Measurements from ENCODE around the gene MBD3L5.
"Not testable (repeated sequence)": the region's sequence is repeated elsewhere in the genome, so short reads cannot be mapped to it uniquely, and the experiment has no call there.

The MBD3L5 gene

GRCh38 chr19:7063339-7063738 lies 33.0 kb downstream of the MBD3L5 start:
- TF ChIP-seq CTCF (conservative IDR thresholded peaks at IDR 0.05; ENCODE audit: low read depth, low read length) = no peak
- no peak for DNase-seq (ENCODE audit: low read depth)

GRCh38 chr19:7063764-7064418 lies 33.5 kb downstream of the MBD3L5 start:
- TF ChIP-seq CTCF (conservative IDR thresholded peaks at IDR 0.05; ENCODE audit: low read depth, low read length) = no peak
- DNase-seq (ENCODE audit: low read depth) = no peak
- no peak overlapping the region for H3K4me3 ChIP-seq (ENCODE audit: low read length)

More at GRCh38 chr19:7063339-7063738, 33.0 kb downstream of the MBD3L5 start:
- no peak overlapping the region for H3K4me3 ChIP-seq (ENCODE audit: low read length)

GRCh38 chr19:7067122-7067521 lies 36.7 kb downstream of the MBD3L5 start:
- H3K4me3 ChIP-seq (ENCODE audit: low read length); DNase-seq (ENCODE audit: low read depth): not testable (repeated sequence)
- peak; percentile 34 for TF ChIP-seq CTCF (conservative IDR thresholded peaks at IDR 0.05; ENCODE audit: low read depth, low read length)

- DNase-seq (ENCODE audit: low read depth) = peak; percentile 2
- no peak overlapping the region for H3K4me3 ChIP-seq (ENCODE audit: low read length)
- TF ChIP-seq CTCF (conservative IDR thresholded peaks at IDR 0.05; ENCODE audit: low read depth, low read length) = no peak
Observed at GRCh38 chr19:7067716-7068115, 37.3 kb downstream of the MBD3L5 start.

- TF ChIP-seq CTCF (conservative IDR thresholded peaks at IDR 0.05; ENCODE audit: low read depth, low read length) = no peak
- H3K4me3 ChIP-seq (ENCODE audit: low read length) = no peak overlapping the region
- no peak for DNase-seq (ENCODE audit: low read depth)
Observed at GRCh38 chr19:7068599-7068998, 38.2 kb downstream of the MBD3L5 start.

GRCh38 chr19:7069042-7069903 lies 38.9 kb downstream of the MBD3L5 start, which contains the start of gene ZNF557:
TSS of gene ZNF557 (plus strand) at chr19:7069703. CDS start at chr19:7075075, 5,372 bp downstream.
- peak within 1 kb of the TSS; percentile 96 for H3K4me3 ChIP-seq (ENCODE audit: low read length)
- DNase-seq (ENCODE audit: low read depth) = peak; percentile 87
- no peak for TF ChIP-seq CTCF (conservative IDR thresholded peaks at IDR 0.05; ENCODE audit: low read depth, low read length)

All from retinal pigment epithelial cell (primary cell).